ENCODE measurements around the gene ALKBH5. TPM values are rescaled to one million over a fixed set of nuclear protein-coding genes. Genes with fewer than 3 reads are reported as not detected.

ALKBH5 gene
- total RNA-seq, 4 donors from 2014 or later = 66.5 to 136 (median 98.5) TPM

DNA sequence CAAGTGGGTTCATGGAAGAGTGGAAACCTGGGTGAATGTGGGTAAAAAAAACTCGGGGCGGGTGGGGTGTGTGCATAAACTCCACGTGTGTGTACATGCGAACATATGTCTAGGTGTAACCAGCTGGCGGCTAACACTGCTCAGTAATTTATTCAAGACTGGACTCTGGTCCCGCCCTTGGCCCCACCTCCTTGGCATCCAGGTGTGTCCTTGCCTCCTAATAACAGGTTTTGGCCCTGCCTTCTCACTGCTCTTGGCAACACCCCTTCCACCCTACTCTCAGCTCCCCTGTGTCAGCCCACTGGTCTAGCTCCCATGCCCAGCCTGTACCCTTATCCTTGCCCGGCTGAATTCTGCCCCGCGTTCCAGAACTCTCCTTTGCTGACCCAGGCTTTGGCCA is 66.6 kb downstream of the ALKBH5 start:
- no peaks in the 10 kb centered on the region for H3K36me3 ChIP-seq
- intact Hi-C loops (cut with DNase I; ENCODE audit: low total_unique reads) = no loop called here
- TF ChIP-seq CTCF (IDR thresholded peaks at IDR 0.05) (no peak), POLR2A (IDR thresholded peaks at IDR 0.05) (no peak)
- H3K4me3 ChIP-seq = no peak overlapping the region
- H3K27me3 ChIP-seq = no peaks in the 10 kb centered on the region
- DNase-seq = no peak
- no peaks in the 10 kb centered on the region for H3K4me1 ChIP-seq
- H3K27ac ChIP-seq = no peak overlapping the region
- H3K9me3 ChIP-seq = no peaks in the 10 kb centered on the region

DNA sequence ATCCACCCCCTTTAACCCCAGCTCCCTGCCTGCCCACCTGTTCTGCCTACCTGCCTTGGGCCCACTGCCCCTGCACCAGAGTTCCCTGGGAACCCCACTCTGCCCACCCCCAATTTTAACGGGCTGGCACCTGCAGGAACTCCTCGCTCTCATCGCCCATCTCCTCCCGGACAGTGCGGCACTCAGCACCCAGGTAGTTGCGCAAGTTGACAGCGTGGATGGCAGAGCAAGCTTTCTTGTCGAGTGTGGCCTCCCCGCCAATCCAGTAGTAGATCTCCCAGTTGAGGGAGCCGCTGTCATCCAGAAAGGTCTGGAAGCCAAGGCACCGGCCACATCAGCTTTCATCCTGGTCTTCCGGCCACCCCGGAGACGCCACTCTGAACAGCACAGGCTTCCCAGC is 67.1 kb downstream of the ALKBH5 start:
- no peaks in the 10 kb centered on the region for H3K27me3 ChIP-seq
- TF ChIP-seq POLR2A (IDR thresholded peaks at IDR 0.05) (no peak), CTCF (IDR thresholded peaks at IDR 0.05) (no peak)
- no peaks in the 10 kb centered on the region for H3K9me3 ChIP-seq
- no peak for DNase-seq
- intact Hi-C loops (cut with DNase I; ENCODE audit: low total_unique reads) = no loop called here
- H3K27ac ChIP-seq = no peak overlapping the region
- H3K4me3 ChIP-seq = no peak overlapping the region
- no peaks in the 10 kb centered on the region for H3K4me1 ChIP-seq
- H3K36me3 ChIP-seq = no peaks in the 10 kb centered on the region

DNA sequence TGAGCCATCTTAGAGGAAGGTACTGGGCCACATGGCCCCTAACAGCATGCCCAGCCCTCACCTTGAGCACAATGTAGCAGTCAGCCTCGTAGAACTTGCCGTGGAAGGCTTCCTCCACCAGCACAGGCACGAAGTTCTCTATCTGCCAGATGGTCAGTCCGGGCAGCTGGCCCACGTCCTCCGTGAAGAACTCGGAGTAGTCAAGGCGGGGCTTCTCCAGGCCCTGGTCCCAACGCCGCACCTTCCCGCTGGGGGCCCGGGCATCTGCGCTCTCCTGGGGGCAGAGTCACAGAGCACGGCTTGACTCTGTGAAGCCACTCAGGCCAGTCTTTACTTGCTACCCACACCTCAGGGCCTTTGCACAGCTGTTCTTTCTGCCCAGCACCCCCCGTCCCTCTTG is 67.6 kb downstream of the ALKBH5 start:
- H3K4me1 ChIP-seq = no peaks in the 10 kb centered on the region
- H3K9me3 ChIP-seq = no peaks in the 10 kb centered on the region
- DNase-seq = no peak
- H3K4me3 ChIP-seq = no peak overlapping the region
- no peaks in the 10 kb centered on the region for H3K36me3 ChIP-seq
- no peak overlapping the region for H3K27ac ChIP-seq
- no peak for TF ChIP-seq POLR2A (IDR thresholded peaks at IDR 0.05)
- TF ChIP-seq CTCF (IDR thresholded peaks at IDR 0.05) = no peak
- H3K27me3 ChIP-seq = no peaks in the 10 kb centered on the region
- intact Hi-C loops (cut with DNase I; ENCODE audit: low total_unique reads) = no loop called here

- no peak for DNase-seq
- H3K9me3 ChIP-seq = no peaks in the 10 kb centered on the region
- no peaks in the 10 kb centered on the region for H3K36me3 ChIP-seq
- intact Hi-C loops (cut with DNase I; ENCODE audit: low total_unique reads) = no loop called here
- H3K27me3 ChIP-seq = no peaks in the 10 kb centered on the region
- TF ChIP-seq POLR2A (IDR thresholded peaks at IDR 0.05) = no peak
- TF ChIP-seq CTCF (IDR thresholded peaks at IDR 0.05) = no peak
- H3K4me3 ChIP-seq = no peak overlapping the region
- peaks cover 0 to 6% of the 10 kb centered on the region in 2 donors for H3K4me1 ChIP-seq
- no peak overlapping the region for H3K27ac ChIP-seq
These were observed 68.5 kb downstream of the ALKBH5 start for GRCh38 chr17:18252160-18252559.

GRCh38 chr17:18253187-18253884 is 69.7 kb downstream of the ALKBH5 start:
- H3K27me3 ChIP-seq = no peaks in the 10 kb centered on the region
- H3K4me1 ChIP-seq = peaks cover 0 to 10% of the 10 kb centered on the region in 2 donors
- TF ChIP-seq POLR2A (IDR thresholded peaks at IDR 0.05) (no peak), CTCF (IDR thresholded peaks at IDR 0.05) (no peak)
- DNase-seq = no peak
- no peak overlapping the region for H3K4me3 ChIP-seq
- no peaks in the 10 kb centered on the region for H3K36me3 ChIP-seq
- H3K9me3 ChIP-seq = no peaks in the 10 kb centered on the region
- H3K27ac ChIP-seq = no peak overlapping the region
- intact Hi-C loops (cut with DNase I; ENCODE audit: low total_unique reads) = no loop called here
